ENCODE data around the gene WASF1. TPM values are rescaled to one million over a fixed set of nuclear protein-coding genes. Genes with fewer than 3 reads are reported as not detected.

Gene WASF1
- total RNA-seq, 4 donors from 2014 or later = 8.0 to 11.7 (median 8.7) TPM

- H3K9me3 ChIP-seq = no peaks in the 10 kb centered on the region
- no peaks in the 10 kb centered on the region for H3K27me3 ChIP-seq
- H3K36me3 ChIP-seq = no peaks in the 10 kb centered on the region
- H3K4me1 ChIP-seq = peaks cover 0 to 63% (median 32%) of the 10 kb centered on the region in 4 donors
- 73 to 82% methylated on average over 5 of the region's 5 CpGs for WGBS, 2 donors
- no peak overlapping the region for H3K4me3 ChIP-seq
- H3K27ac ChIP-seq = no peak overlapping the region
- no peak for DNase-seq (ENCODE audit: low spot score in 2 of 2)
- TF ChIP-seq CTCF (IDR thresholded peaks at IDR 0.05) (no peak), EP300 (IDR thresholded peaks at IDR 0.05) (no peak), POLR2A (IDR thresholded peaks at IDR 0.05) (no peak)
These were observed 3.9 kb upstream of the WASF1 start for GRCh38 chr6:110183292-110183885.

DNA sequence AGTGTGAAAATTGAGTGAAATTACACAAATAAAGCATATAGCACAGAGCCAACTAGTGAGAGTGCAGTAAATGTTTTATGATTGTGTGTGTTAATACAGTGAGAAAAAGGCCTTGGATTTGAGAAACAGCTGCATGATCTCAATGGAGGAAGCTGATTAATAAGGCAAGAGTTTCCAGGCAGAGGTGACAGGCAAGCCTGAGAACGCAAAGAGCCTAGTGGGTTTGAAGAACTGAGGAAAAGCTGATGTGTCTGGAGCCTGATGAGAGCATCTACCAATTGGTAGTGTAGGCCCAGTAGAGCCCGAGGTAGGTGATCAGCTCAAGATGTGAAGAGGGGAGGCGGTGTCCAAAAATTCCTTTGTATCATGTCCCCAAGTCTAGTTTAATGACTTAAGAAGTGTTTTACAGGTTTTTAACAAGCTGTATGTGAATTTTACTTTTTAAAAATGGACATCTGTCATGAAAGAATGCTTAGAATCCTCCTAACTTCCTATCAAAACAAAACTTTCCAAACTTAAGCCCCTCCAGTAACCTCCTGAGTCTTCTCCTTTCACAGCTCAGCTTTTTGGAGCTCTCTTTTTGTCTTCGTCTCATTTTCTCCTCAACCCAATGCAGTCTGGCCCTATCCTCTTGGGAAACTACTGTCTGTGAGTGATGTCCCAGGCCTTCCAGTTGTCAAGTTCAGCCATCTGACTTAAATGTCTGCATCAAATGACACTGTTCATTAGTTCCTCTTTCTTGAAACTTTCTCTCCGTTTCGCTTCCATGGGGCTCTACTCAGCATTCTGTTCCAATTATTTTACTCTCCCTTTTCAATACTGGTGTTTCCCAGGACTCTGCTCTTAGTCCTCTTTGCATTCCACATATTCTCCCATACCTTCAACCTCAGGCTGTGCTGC is 1.9 kb upstream of the WASF1 start:
- WGBS, 2 donors = 51 to 57% methylated on average over 6 of the region's 6 CpGs

GRCh38 chr6:110180228-110181008 is 948 bp upstream of the WASF1 start, which contains the start of gene CDC40:
Gene CDC40 (plus strand): TSS chr6:110180427. CDS start chr6:110180445, 18 bp downstream.
- peak; percentile 16 to 51 for DNase-seq (ENCODE audit: low spot score in 2 of 2)
- TF ChIP-seq EP300 (IDR thresholded peaks at IDR 0.05) (peak in 1 of 2 donors; percentile 48), CTCF (IDR thresholded peaks at IDR 0.05) (peak in 1 of 5 experiments; percentile 1), POLR2A (IDR thresholded peaks at IDR 0.05) (no peak)
- H3K27me3 ChIP-seq = no peaks in the 10 kb centered on the region
- H3K27ac ChIP-seq = peak within 1 kb of the TSS; percentile 71 to 84 (median 80)
- peak within 1 kb of the TSS; percentile 64 to 97 (median 90) for H3K4me3 ChIP-seq
- no peaks in the 10 kb centered on the region for H3K9me3 ChIP-seq
- H3K4me1 ChIP-seq = peaks cover 0 to 49% (median 29%) of the 10 kb centered on the region in 4 donors
- 0 to 1% methylated on average over 23 to 28 of the region's 28 CpGs for WGBS, 2 donors
- no peaks in the 10 kb centered on the region for H3K36me3 ChIP-seq

More for the DNA sequence above, 1.9 kb upstream of the WASF1 start:
- H3K27ac ChIP-seq = peak overlapping the region in 1 of 4 donors; percentile 49
- no peaks in the 10 kb centered on the region for H3K9me3 ChIP-seq
- TF ChIP-seq EP300 (IDR thresholded peaks at IDR 0.05) (no peak), POLR2A (IDR thresholded peaks at IDR 0.05) (no peak), CTCF (IDR thresholded peaks at IDR 0.05) (no peak)
- peak overlapping the region; percentile 64 to 97 (median 90) for H3K4me3 ChIP-seq
- no peaks in the 10 kb centered on the region for H3K27me3 ChIP-seq
- DNase-seq (ENCODE audit: low spot score in 2 of 2) = no peak
- no peaks in the 10 kb centered on the region for H3K36me3 ChIP-seq
- peaks cover 0 to 57% (median 29%) of the 10 kb centered on the region in 4 donors for H3K4me1 ChIP-seq

GRCh38 chr6:110178626-110179405 is 654 bp downstream of the WASF1 start:
- DNase-seq (ENCODE audit: low spot score in 2 of 2) = peak; percentile 12 to 54
- no peak for TF ChIP-seq POLR2A (IDR thresholded peaks at IDR 0.05)
- TF ChIP-seq EP300 (IDR thresholded peaks at IDR 0.05) = peak in 1 of 2 donors; percentile 27
- peak; percentile 44 to 65 (median 47) for TF ChIP-seq CTCF (IDR thresholded peaks at IDR 0.05)
- Histone ChIP-seq H3K4me3 (peak overlapping the region; percentile 64 to 97 (median 90)), H3K27ac (peak overlapping the region; percentile 71 to 84 (median 80)), H3K4me1 (peaks cover 0 to 37% (median 25%) of the 10 kb centered on the region in 4 donors), H3K27me3 (no peaks in the 10 kb centered on the region), H3K9me3 (no peaks in the 10 kb centered on the region), H3K36me3 (no peaks in the 10 kb centered on the region)
- 0 to 1% methylated on average over 18 to 52 of the region's 66 CpGs for WGBS, 2 donors

Data from tibial nerve (tissue), 4 donors.